H7 (cell line): Measurements from ENCODE around the gene KANK3. TPM values are rescaled to one million over a fixed set of nuclear protein-coding genes. Genes with fewer than 3 reads are reported as not detected.
"Not testable (repeated sequence)": the region's sequence is repeated elsewhere in the genome, so short reads cannot be mapped to it uniquely, and the experiment has no call there.

Source experiments
- DNase-seq: peaks from one replicate; pipeline ENCODE4 v3.0.0; 2012
- H3K27me3 ChIP-seq: 2 replicates; pipeline ENCODE4 v1.6.0; 2011; ENCODE audit warnings: mild to moderate bottlenecking, low read length; ENCODE audit not compliant: control insufficient read depth, insufficient read depth
- H3K36me3 ChIP-seq: replicated peaks from 2 replicates; pipeline ENCODE4 v1.5.1; 2011; ENCODE audit warnings: low read length; ENCODE audit not compliant: control insufficient read depth, insufficient read depth
- H3K4me3 ChIP-seq: 2 replicates; pipeline ENCODE4 v1.5.1; 2011; ENCODE audit warnings: low read depth, mild to moderate bottlenecking, control low read depth, low read length, moderate library complexity; ENCODE audit not compliant: insufficient read depth
- total RNA-seq: library from RNA; depleted of rRNA; stranded (reverse); fragments of >200 nt; shearing (Covaris generic); gene quantifications from 2 replicates; pipeline ENCODE4 v1.2.3, GENCODE V29; 2014

Gene KANK3
- total RNA-seq, 1 experiment from 2014 or later: 1.2 TPM

- Histone ChIP-seq H3K4me3 (no peak overlapping the region), H3K36me3 (no peaks in the 10 kb centered on the region), H3K27me3 (peaks cover 6% of the 10 kb centered on the region)
- no peak for DNase-seq
Observed at GRCh38 chr19:8360196-8360595, 17.1 kb upstream of the KANK3 start.

GRCh38 chr19:8358948-8359347 is 15.9 kb upstream of the KANK3 start:
- DNase-seq: no peak
- Histone ChIP-seq H3K36me3 (no peaks in the 10 kb centered on the region), H3K4me3 (no peak overlapping the region), H3K27me3 (peaks cover 1% of the 10 kb centered on the region)

- H3K4me3 ChIP-seq: no peak overlapping the region
- DNase-seq: no peak
- no peaks in the 10 kb centered on the region for H3K36me3 ChIP-seq
- no peaks in the 10 kb centered on the region; the same call in none of the 2 replicates for H3K27me3 ChIP-seq
Observed at GRCh38 chr19:8357007-8357521, 14.0 kb upstream of the KANK3 start.

- no peak overlapping the region for H3K4me3 ChIP-seq
- no peaks in the 10 kb centered on the region for H3K36me3 ChIP-seq
- H3K27me3 ChIP-seq: no peaks in the 10 kb centered on the region; the same call in 1 of the 2 replicates
- no peak for DNase-seq
Observed at GRCh38 chr19:8355631-8356402, 12.8 kb upstream of the KANK3 start.

- H3K36me3 ChIP-seq, H3K27me3 ChIP-seq, H3K4me3 ChIP-seq, DNase-seq: not testable (repeated sequence)
Observed at GRCh38 chr19:8352845-8353244, 9.8 kb upstream of the KANK3 start.

- peak; percentile 46 for DNase-seq
- Histone ChIP-seq H3K27me3 (no peaks in the 10 kb centered on the region; the same call in 1 of the 2 replicates), H3K4me3 (no peak overlapping the region), H3K36me3 (no peaks in the 10 kb centered on the region)
Observed at GRCh38 chr19:8352134-8352827, 9.2 kb upstream of the KANK3 start.

- DNase-seq, H3K36me3 ChIP-seq, H3K27me3 ChIP-seq, H3K4me3 ChIP-seq: not testable (repeated sequence)
Observed at GRCh38 chr19:8349629-8350372, 6.7 kb upstream of the KANK3 start.

- no peaks in the 10 kb centered on the region for H3K36me3 ChIP-seq
- peaks cover 12% of the 10 kb centered on the region; the same call in 1 of the 2 replicates for H3K27me3 ChIP-seq
- peak overlapping the region; percentile 12; the same call in 1 of the 2 replicates for H3K4me3 ChIP-seq
- no peak for DNase-seq
Observed at GRCh38 chr19:8343483-8343844, 402 bp upstream of the KANK3 start.

- Histone ChIP-seq H3K27me3 (peaks cover 12% of the 10 kb centered on the region; the same call in 1 of the 2 replicates), H3K36me3 (no peaks in the 10 kb centered on the region), H3K4me3 (peak overlapping the region; percentile 81; the same call in 1 of the 2 replicates)
- peak; percentile 77 for DNase-seq
Observed at GRCh38 chr19:8342316-8342683, 762 bp downstream of the KANK3 start.

- H3K4me3 ChIP-seq, DNase-seq, H3K36me3 ChIP-seq: not testable (repeated sequence)
- H3K27me3 ChIP-seq: peaks cover 12% of the 10 kb centered on the region; the same call in 1 of the 2 replicates
Observed at GRCh38 chr19:8341504-8341903, 1.6 kb downstream of the KANK3 start.

GRCh38 chr19:8340341-8341096 is 2.5 kb downstream of the KANK3 start:
- H3K4me3 ChIP-seq: no peak overlapping the region
- H3K36me3 ChIP-seq: no peaks in the 10 kb centered on the region
- H3K27me3 ChIP-seq: peaks cover 18% of the 10 kb centered on the region; the same call in 1 of the 2 replicates
- DNase-seq: peak; percentile 75

GRCh38 chr19:8338835-8339234 is 4.2 kb downstream of the KANK3 start:
- H3K36me3 ChIP-seq: no peaks in the 10 kb centered on the region
- H3K27me3 ChIP-seq: peaks cover 29% of the 10 kb centered on the region
- no peak overlapping the region for H3K4me3 ChIP-seq
- DNase-seq: peak; percentile 45

GRCh38 chr19:8337728-8338127 is 5.3 kb downstream of the KANK3 start:
- H3K36me3 ChIP-seq: no peaks in the 10 kb centered on the region
- no peak for DNase-seq
- H3K27me3 ChIP-seq: peaks cover 37% of the 10 kb centered on the region
- no peak overlapping the region for H3K4me3 ChIP-seq

GRCh38 chr19:8336660-8337059 is 6.4 kb downstream of the KANK3 start:
- Histone ChIP-seq H3K36me3 (no peaks in the 10 kb centered on the region), H3K27me3 (peaks cover 33% of the 10 kb centered on the region), H3K4me3 (no peak overlapping the region)
- peak; percentile 37 for DNase-seq
